ENCODE results near the gene SSBP3. TPM values are rescaled to one million over a fixed set of nuclear protein-coding genes. Genes with fewer than 3 reads are reported as not detected.
"Not testable (repeated sequence)": the region's sequence is repeated elsewhere in the genome, so short reads cannot be mapped to it uniquely, and the experiment has no call there.

SSBP3 gene
- total and polyA plus RNA-seq, 8 donors, result 33.0 to 129 (median 112) TPM

DNA sequence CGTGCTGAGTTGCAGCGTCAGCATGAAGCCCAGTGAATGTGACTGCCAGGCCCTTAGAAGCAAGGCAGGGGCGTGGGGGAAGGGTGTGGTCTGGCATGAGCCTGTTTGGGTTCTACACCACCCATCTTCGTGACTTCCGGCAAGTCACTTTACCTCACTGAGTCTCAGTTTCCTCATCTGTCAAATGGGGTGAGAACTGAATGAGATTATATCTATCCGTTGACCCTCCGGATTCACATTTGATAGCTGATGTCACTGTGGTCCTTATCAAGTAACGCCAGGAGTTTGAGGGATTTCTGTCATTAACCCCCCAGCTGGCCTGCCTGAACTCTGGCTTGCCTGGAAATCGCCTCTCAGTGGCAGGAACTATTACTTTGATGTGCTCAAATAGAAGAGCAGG, 190.7 kb downstream of the SSBP3 start:
- TF ChIP-seq, protein P1, sequence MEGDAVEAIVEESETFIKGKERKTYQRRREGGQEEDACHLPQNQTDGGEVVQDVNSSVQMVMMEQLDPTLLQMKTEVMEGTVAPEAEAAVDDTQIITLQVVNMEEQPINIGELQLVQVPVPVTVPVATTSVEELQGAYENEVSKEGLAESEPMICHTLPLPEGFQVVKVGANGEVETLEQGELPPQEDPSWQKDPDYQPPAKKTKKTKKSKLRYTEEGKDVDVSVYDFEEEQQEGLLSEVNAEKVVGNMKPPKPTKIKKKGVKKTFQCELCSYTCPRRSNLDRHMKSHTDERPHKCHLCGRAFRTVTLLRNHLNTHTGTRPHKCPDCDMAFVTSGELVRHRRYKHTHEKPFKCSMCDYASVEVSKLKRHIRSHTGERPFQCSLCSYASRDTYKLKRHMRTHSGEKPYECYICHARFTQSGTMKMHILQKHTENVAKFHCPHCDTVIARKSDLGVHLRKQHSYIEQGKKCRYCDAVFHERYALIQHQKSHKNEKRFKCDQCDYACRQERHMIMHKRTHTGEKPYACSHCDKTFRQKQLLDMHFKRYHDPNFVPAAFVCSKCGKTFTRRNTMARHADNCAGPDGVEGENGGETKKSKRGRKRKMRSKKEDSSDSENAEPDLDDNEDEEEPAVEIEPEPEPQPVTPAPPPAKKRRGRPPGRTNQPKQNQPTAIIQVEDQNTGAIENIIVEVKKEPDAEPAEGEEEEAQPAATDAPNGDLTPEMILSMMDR (IDR thresholded peaks at IDR 0.05), result no peak
- intact Hi-C loops (cut with DNase I), result no loop called here
- Histone ChIP-seq H3K36me3 (peaks cover 0 to 92% of the 10 kb centered on the region in 2 donors), H3K27me3 (no peaks in the 10 kb centered on the region), H3K4me3 (no peak overlapping the region), H3K4me1 (peaks cover 4 to 18% of the 10 kb centered on the region in 2 donors), H3K27ac (no peak overlapping the region), H3K9me3 (no peaks in the 10 kb centered on the region)
- ATAC-seq, result no peak
- no peak for DNase-seq

DNA sequence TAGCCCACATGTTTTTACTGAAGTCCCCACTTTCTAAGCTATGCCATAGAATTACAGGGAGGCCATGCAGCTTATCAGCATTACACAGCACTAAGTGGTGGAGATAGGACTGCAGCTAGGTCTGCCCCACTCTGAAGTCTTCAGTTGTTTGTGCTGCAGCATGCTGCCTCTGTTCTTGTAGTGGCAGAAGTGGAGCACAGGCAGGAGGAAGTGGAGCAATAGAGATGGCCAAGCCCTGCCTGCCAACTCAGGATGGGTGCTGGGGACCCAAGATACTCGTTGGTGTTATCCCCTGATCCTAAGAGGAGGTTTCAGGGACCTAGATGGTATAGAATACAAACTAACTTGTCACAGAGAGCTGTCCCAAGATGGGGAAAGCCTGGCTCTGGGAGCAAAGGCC, 193.3 kb downstream of the SSBP3 start:
- H3K27me3 ChIP-seq, result no peaks in the 10 kb centered on the region
- H3K27ac ChIP-seq, result no peak overlapping the region
- intact Hi-C loops (cut with DNase I), result no loop called here
- ATAC-seq (no peak), DNase-seq (no peak)
- H3K4me3 ChIP-seq, result no peak overlapping the region
- TF ChIP-seq, protein P1 (IDR thresholded peaks at IDR 0.05), result no peak
- H3K4me1 ChIP-seq, result no peaks in the 10 kb centered on the region
- H3K9me3 ChIP-seq, result no peaks in the 10 kb centered on the region
- H3K36me3 ChIP-seq, result peaks cover 0 to 99% of the 10 kb centered on the region in 2 donors

DNA sequence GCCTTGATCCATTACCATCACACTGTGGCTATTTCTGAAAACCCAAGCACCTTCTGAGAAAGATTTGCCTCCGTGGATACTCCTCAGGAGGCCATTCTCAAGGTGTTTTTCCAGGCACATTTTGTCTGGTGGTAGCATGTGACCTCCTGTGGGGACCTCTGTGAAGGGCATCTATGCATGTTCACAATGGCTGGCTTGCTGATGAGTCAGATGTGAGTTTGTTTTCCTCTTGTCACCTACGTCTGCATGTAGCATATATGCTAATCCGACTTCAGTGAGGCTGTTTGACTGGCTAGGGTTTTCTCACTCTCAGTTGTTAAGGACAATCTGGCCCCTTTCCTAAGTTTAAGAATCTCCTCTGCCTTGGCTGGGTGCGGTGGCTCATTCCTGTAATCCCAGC, 198.3 kb downstream of the SSBP3 start:
- intact Hi-C loops (cut with DNase I); H3K27ac ChIP-seq; H3K9me3 ChIP-seq; H3K4me3 ChIP-seq; ATAC-seq; H3K27me3 ChIP-seq; DNase-seq; H3K4me1 ChIP-seq: not testable (repeated sequence)
- H3K36me3 ChIP-seq, result peaks cover 0 to 92% of the 10 kb centered on the region in 2 donors

DNA sequence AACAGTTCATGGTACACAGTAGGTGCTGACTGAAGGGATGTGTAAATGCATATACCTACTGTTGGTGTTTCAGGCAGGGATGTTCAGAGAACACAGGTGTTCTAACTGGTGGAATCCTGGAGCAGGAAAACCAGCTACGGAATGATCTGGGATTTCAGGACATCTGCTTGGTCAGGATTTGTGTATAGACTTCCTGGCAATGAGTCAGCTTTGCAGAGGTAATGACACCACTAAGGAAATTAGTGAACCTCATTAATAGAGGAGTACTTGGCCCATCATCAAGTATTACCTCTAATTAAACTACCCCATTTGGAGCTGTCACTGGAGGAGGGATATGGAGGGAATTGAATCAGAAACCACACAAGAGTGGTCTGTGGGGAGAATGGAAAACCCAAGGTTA, 198.9 kb downstream of the SSBP3 start:
- peaks cover 0 to 88% of the 10 kb centered on the region in 2 donors for H3K36me3 ChIP-seq

DNA sequence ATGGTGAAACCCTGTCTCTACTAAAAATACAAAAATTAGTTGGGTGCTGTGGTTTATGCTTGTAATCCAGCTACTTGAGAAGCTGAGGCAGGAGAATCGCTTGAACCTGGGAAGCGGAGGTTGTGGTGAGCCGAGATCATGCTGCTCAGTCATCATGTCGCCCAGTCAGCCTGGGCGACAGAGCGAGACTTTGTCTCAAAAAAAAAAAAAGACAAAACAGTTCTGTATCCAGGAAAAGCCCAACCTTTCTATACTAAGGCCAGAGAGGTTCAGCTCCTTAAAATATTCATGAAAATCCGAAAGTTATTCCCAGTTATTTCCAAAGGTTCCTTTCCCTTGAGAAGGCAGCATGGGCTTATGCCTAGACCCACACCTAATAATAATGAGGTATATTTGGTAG, 202.0 kb downstream of the SSBP3 start:
- no peak for DNase-seq
- Histone ChIP-seq H3K4me1 (peaks cover 13 to 24% of the 10 kb centered on the region in 2 donors), H3K27ac (no peak overlapping the region), H3K4me3 (no peak overlapping the region), H3K9me3 (no peaks in the 10 kb centered on the region), H3K27me3 (no peaks in the 10 kb centered on the region), H3K36me3 (peaks cover 0 to 58% of the 10 kb centered on the region in 2 donors)
- intact Hi-C loops (cut with DNase I), result no loop called here
- ATAC-seq, result no peak
- TF ChIP-seq, protein P1 (IDR thresholded peaks at IDR 0.05), result no peak

More for the DNA sequence above, 198.9 kb downstream of the SSBP3 start:
- intact Hi-C loops (cut with DNase I), result no loop called here
- no peaks in the 10 kb centered on the region for H3K9me3 ChIP-seq
- H3K4me3 ChIP-seq, result no peak overlapping the region
- no peaks in the 10 kb centered on the region for H3K4me1 ChIP-seq
- TF ChIP-seq, protein P1 (IDR thresholded peaks at IDR 0.05), result no peak
- ATAC-seq, result no peak
- H3K27ac ChIP-seq, result no peak overlapping the region
- no peaks in the 10 kb centered on the region for H3K27me3 ChIP-seq
- no peak for DNase-seq

DNA sequence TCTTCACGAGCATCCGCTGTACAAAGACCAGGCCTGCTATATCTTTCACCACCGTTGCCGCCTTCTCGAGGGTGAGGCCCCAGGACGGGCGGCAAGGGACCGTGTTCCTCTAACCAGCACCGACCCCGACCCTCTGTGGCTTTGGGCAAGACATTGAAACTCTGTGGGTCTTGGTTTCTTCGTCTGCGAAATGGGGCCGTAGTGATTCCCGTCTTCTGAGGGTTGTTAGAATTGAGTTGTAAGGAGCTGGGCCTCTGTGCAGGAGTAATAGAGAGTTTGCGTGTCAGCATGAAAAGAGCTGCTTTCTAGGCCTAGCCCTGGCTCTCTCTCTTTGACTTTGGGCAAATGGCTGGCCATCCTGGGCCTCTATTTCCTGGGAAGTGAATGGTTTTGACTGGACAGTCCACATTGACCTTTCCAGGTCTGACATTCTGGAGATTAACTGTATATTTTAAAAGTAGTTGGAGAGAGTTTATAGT, 205.6 kb downstream of the SSBP3 start:
- TF ChIP-seq, protein P1 (IDR thresholded peaks at IDR 0.05), result no peak
- no peak for DNase-seq
- H3K4me1 ChIP-seq, result peaks cover 15 to 30% of the 10 kb centered on the region in 2 donors
- intact Hi-C loops (cut with DNase I), result no loop called here
- ATAC-seq, result no peak
- no peaks in the 10 kb centered on the region for H3K9me3 ChIP-seq
- peaks cover 0 to 22% of the 10 kb centered on the region in 2 donors for H3K36me3 ChIP-seq
- H3K4me3 ChIP-seq, result peak overlapping the region; percentile 79 to 93
- H3K27ac ChIP-seq, result peak overlapping the region; percentile 52 to 69
- no peaks in the 10 kb centered on the region for H3K27me3 ChIP-seq
